OCI-LY7 (cell line): Measurements from ENCODE around the gene SEC11C. TPM values are rescaled to one million over a fixed set of nuclear protein-coding genes. Genes with fewer than 3 reads are reported as not detected.

Experiments used
- BruUV-seq: library from RNA; stranded (reverse); fragments of 400-500 nt; replicated peaks from 2 replicates; lab custom pipeline; 2021; lab: Mats Ljungman, UMichigan
- CTCF ChIA-PET: fragments of 300-600 bp; sonication (Branson Sonifier 250); formaldehyde crosslinking; loops from one replicate; lab custom pipeline; 2022; ENCODE audit warnings: antibody characterized with exemption; ENCODE audit not compliant: unreplicated experiment; lab: Charles Lee
- POLR2A ChIA-PET: fragments of 300-600 bp; sonication (Branson Sonifier 250); formaldehyde crosslinking; loops from one replicate; lab custom pipeline; 2022; ENCODE audit warnings: antibody characterized with exemption; lab: Charles Lee
- DNase-seq: peaks from one replicate; pipeline ENCODE4 v3.0.0-alpha.2; 2015; ENCODE audit warnings: low spot score
- H2AFZ ChIP-seq: fragments of 200-600 bp; sonication (generic), shearing (Covaris generic); 2 replicates; pipeline ENCODE4 v1.6.1; 2014; ENCODE audit warnings: mild to moderate bottlenecking, antibody characterized with exemption, low read length, moderate library complexity
- H3K27ac ChIP-seq: fragments of 200-600 bp; sonication (generic); 2 replicates; pipeline ENCODE4 v1.5.1; 2014; ENCODE audit warnings: mixed run types, low read depth, mild to moderate bottlenecking, moderate library complexity, low read length, inconsistent platforms; ENCODE audit not compliant: poor library complexity, severe bottlenecking
- H3K36me3 ChIP-seq: fragments of 200-600 bp; sonication (generic); 2 replicates; pipeline ENCODE4 v1.6.1; 2014; ENCODE audit warnings: mild to moderate bottlenecking, antibody characterized with exemption, low read length, moderate library complexity, mixed read lengths; ENCODE audit not compliant: insufficient read depth
- H3K4me1 ChIP-seq: fragments of 200-600 bp; sonication (generic); 2 replicates; pipeline ENCODE4 v1.5.1; 2014; ENCODE audit warnings: mild to moderate bottlenecking, low read length; ENCODE audit not compliant: insufficient read depth, poor library complexity, severe bottlenecking
- H3K4me2 ChIP-seq: fragments of 200-600 bp; sonication (generic); 2 replicates; pipeline ENCODE4 v1.6.1; 2014; ENCODE audit warnings: mild to moderate bottlenecking, low read length
- H3K4me3 ChIP-seq: fragments of 200-600 bp; sonication (generic); 2 replicates; pipeline ENCODE4 v1.5.1; 2014; ENCODE audit warnings: mild to moderate bottlenecking, low read depth, low read length; ENCODE audit not compliant: poor library complexity, severe bottlenecking
- H3K79me2 ChIP-seq: fragments of 200-600 bp; sonication (generic); 2 replicates; pipeline ENCODE4 v1.6.1; 2016; ENCODE audit warnings: low read depth, mild to moderate bottlenecking, low read length, moderate library complexity, mixed read lengths; ENCODE audit not compliant: insufficient read depth
- H3K9me2 ChIP-seq: fragments of 200-600 bp; sonication (generic); 2 replicates; pipeline ENCODE4 v1.6.1; 2016; ENCODE audit warnings: mild to moderate bottlenecking, low read length, mixed read lengths; ENCODE audit not compliant: insufficient read depth
- H3K9me3 ChIP-seq: fragments of 200-600 bp; sonication (generic); 2 replicates; pipeline ENCODE4 v1.6.1; 2014; ENCODE audit warnings: mild to moderate bottlenecking, mixed run types, low read length, mixed read lengths
- H4K20me1 ChIP-seq: fragments of 200-600 bp; sonication (generic); 2 replicates; pipeline ENCODE4 v1.6.1; 2014; ENCODE audit warnings: mild to moderate bottlenecking, antibody characterized with exemption, low read length, moderate library complexity, mixed read lengths; ENCODE audit not compliant: insufficient read depth
- EZH2phosphoT487 ChIP-seq: fragments of 200-600 bp; sonication (generic); IDR thresholded peaks from 2 replicates; pipeline ENCODE4 v1.6.1; 2018; ENCODE audit warnings: low read depth, borderline replicate concordance, mild to moderate bottlenecking, mixed run types, antibody characterized with exemption, low read length, moderate library complexity, mixed read lengths
- intact Hi-C: fragments of 100-400 bp; cut with micrococcal nuclease; formaldehyde crosslinking; loops from one replicate; pipeline ENCODE4 v1.10.0; 2022; ENCODE audit not compliant: unreplicated experiment
- total RNA-seq, 2 experiments: library from RNA; depleted of rRNA in 1 of 2; stranded (reverse); fragments of >200 nt in 1 of 2; shearing (Covaris generic) in 1 of 2; gene quantifications; 2 replicates each; pipeline ENCODE4 v1.2.3, GENCODE V29; 2014 to 2022
- TF ChIP-seq, protein P1 (sequence below): fragments of 200-600 bp; sonication (generic); conservative IDR thresholded peaks from 2 replicates; pipeline ENCODE4 v1.5.1; 2014; ENCODE audit warnings: mild to moderate bottlenecking, antibody characterized with exemption, low read length, moderate library complexity, mixed read lengths

The SEC11C gene
- total RNA-seq, 2 experiments from 2014 or later: 37.4 to 77.7 TPM

DNA sequence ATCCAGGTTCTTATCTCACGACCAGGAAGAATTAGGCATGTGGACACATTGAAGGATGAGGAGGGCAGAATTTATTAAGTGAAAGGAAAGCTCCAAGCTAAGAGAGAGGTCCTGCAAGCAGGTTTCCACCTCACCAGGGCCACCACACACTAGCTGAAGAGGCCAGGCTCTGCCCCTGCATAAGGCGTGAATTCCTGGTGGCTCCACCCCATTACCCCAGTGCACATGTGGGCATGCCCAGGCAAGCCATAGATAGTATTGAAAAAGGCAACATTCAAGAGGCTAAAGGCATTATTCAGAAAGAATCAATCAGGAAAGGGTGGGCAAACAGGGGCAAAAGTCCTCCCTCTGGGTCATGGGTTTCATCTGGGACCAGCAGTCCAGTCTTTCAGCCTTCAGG, 49.3 kb downstream of the SEC11C start:
- no peak overlapping the region for H2AFZ ChIP-seq
- TF ChIP-seq EZH2phosphoT487: no peak
- TF ChIP-seq, protein P1, sequence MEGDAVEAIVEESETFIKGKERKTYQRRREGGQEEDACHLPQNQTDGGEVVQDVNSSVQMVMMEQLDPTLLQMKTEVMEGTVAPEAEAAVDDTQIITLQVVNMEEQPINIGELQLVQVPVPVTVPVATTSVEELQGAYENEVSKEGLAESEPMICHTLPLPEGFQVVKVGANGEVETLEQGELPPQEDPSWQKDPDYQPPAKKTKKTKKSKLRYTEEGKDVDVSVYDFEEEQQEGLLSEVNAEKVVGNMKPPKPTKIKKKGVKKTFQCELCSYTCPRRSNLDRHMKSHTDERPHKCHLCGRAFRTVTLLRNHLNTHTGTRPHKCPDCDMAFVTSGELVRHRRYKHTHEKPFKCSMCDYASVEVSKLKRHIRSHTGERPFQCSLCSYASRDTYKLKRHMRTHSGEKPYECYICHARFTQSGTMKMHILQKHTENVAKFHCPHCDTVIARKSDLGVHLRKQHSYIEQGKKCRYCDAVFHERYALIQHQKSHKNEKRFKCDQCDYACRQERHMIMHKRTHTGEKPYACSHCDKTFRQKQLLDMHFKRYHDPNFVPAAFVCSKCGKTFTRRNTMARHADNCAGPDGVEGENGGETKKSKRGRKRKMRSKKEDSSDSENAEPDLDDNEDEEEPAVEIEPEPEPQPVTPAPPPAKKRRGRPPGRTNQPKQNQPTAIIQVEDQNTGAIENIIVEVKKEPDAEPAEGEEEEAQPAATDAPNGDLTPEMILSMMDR: no peak
- CTCF ChIA-PET: no interaction called here
- no TSS peak for BruUV-seq
- no peaks in the 10 kb centered on the region for H3K9me3 ChIP-seq
- no peaks in the 10 kb centered on the region for H3K4me1 ChIP-seq
- no peaks in the 10 kb centered on the region for H3K9me2 ChIP-seq
- H4K20me1 ChIP-seq: no peaks in the 10 kb centered on the region
- H3K4me2 ChIP-seq: no peak overlapping the region
- no peak for DNase-seq
- POLR2A ChIA-PET: no interaction called here
- no peak overlapping the region for H3K27ac ChIP-seq
- intact Hi-C loops: no loop called here
- no peak overlapping the region for H3K4me3 ChIP-seq
- no peaks in the 10 kb centered on the region for H3K79me2 ChIP-seq
- H3K36me3 ChIP-seq: no peaks in the 10 kb centered on the region

DNA sequence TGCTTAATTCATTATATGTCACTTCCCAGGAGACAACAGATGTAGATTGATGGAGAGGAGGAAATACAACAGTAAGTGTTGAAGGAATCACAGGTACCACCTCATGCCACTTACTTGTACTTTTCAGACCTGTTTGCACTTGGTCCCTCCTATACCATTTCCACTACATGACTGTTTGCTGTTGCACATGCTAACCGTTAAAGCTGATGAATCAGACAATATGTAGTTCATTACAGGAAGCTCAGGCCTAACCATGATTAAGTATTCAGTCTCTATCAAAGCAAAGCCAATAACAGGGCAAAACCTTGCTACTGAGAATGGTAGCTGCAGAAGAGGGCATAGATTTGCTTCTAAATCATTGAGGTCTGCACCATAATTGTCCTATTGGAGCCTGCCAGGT, 50.1 kb downstream of the SEC11C start:
- Histone ChIP-seq H3K4me2 (no peak overlapping the region), H3K36me3 (no peaks in the 10 kb centered on the region), H3K4me1 (no peaks in the 10 kb centered on the region), H2AFZ (no peak overlapping the region), H3K4me3 (no peak overlapping the region), H4K20me1 (no peaks in the 10 kb centered on the region), H3K9me3 (no peaks in the 10 kb centered on the region), H3K9me2 (no peaks in the 10 kb centered on the region), H3K27ac (no peak overlapping the region), H3K79me2 (no peaks in the 10 kb centered on the region)
- intact Hi-C loops: no loop called here
- TF ChIP-seq EZH2phosphoT487: no peak
- TF ChIP-seq, protein P1: no peak
- POLR2A ChIA-PET: no interaction called here
- no peak for DNase-seq
- no TSS peak for BruUV-seq
- CTCF ChIA-PET: no interaction called here

DNA sequence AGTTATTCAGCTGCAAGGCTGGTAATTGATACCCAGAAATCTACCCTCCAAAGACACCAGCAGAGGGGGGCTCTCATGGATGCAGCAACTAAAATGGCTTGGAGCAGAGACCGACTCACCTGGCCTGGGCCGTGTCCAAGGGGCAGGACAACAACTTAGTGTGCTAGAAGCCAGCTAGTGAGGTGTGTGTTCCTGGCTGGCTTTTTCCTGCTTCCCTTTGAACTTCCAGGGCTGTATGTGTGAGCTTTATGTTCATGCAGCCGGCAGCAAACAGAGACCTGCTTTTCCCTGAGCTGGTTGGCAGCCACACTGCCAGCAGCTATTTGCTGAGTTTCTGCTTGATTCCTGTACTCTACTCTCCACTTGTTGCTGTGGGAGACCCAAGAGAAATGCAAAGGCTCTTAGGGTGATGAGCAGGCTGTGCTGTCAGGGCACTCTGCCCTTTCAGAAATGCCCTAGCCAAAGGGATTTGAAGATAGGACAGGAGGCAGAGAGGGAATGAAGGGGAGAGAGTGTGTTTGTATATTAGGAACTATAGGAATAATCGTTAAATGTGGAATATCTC, 56.6 kb downstream of the SEC11C start:
- intact Hi-C loops: no loop called here
- H3K9me3 ChIP-seq: no peaks in the 10 kb centered on the region
- ChIA-PET POLR2A (no interaction called here), CTCF (no interaction called here)
- no peaks in the 10 kb centered on the region for H3K9me2 ChIP-seq
- H3K36me3 ChIP-seq: no peaks in the 10 kb centered on the region
- no peaks in the 10 kb centered on the region for H3K79me2 ChIP-seq
- no peaks in the 10 kb centered on the region for H3K4me1 ChIP-seq
- no peak for TF ChIP-seq EZH2phosphoT487
- TF ChIP-seq, protein P1: no peak
- DNase-seq: no peak
- H3K27ac ChIP-seq: no peak overlapping the region
- H3K4me3 ChIP-seq: no peak overlapping the region
- BruUV-seq: no TSS peak
- no peak overlapping the region for H2AFZ ChIP-seq
- no peaks in the 10 kb centered on the region for H4K20me1 ChIP-seq
- no peak overlapping the region for H3K4me2 ChIP-seq
